GM18873 (cell line): Measurements from ENCODE around the gene ING2.
"Not testable (repeated sequence)": the region's sequence is repeated elsewhere in the genome, so short reads cannot be mapped to it uniquely, and the experiment has no call there.

Experiments
- ATAC-seq: cut with Tn5 transposase; IDR thresholded peaks from one replicate; pipeline ENCODE4 v1.9.1; 2021; ENCODE audit warnings: mild to moderate bottlenecking, moderate library complexity, moderate number of reproducible peaks; ENCODE audit not compliant: unreplicated experiment, low FRiP score

Gene ING2

GRCh38 chr4:183546376-183546775 lies 41.5 kb downstream of the ING2 start:
- no peak for ATAC-seq

GRCh38 chr4:183548306-183548705 lies 43.4 kb downstream of the ING2 start:
- no peak for ATAC-seq

DNA sequence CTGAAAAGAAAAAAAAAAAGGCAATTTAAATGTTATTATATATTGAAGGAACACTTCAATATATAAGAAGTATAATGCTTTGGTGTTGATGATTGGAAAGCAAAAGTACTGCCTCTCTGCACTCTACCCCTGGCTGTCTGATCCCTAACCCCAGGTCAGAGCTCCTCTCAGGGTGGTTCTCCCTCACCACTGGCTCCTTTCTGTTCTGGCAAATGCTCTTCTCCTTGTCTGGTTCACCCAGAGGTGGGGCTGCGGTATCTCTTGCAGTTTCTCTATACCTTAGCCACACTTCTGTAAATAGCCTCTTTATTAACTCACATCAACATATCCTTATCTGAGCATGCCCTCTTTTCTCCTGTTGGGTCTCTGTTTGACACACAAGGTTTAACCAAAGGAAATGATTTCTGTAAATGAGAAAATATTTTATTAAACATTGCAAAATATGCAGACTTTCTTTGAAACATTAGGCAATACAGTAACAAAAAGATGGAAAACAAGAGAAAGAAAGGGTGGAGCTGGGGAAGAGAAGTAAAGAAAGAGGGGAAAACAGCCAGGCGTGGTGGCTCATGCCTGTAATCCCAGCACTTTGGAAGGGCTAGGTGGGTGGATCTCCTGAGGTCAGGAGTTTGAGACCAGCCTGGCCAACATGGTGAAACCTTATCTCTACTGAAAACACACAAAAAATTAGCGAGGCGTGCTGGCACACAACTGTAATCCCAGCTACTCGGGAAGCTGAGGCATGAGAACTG lies 45.7 kb downstream of the ING2 start:
- ATAC-seq = no peak

- no peak for ATAC-seq
Observed at GRCh38 chr4:183552274-183553146, 47.7 kb downstream of the ING2 start.

DNA sequence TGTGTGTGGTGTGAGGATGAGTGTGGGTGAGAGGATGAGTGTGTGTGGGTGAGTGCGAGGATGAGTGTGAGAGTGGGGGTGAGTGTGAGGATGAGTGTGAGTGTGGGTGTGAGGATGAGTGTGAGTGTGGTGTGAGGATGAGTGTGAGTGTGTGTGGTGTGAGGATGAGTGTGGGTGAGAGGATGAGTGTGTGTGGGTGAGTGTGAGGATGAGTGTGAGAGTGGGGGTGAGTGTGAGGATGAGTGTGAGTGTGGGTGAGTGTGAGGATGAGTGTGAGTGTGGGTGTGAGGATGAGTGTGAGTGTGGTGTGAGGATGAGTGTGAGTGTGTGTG lies 48.3 kb downstream of the ING2 start:
- ATAC-seq = not testable (repeated sequence)

GRCh38 chr4:183553601-183554345 lies 48.9 kb downstream of the ING2 start:
- no peak for ATAC-seq

GRCh38 chr4:183554346-183554686 lies 49.5 kb downstream of the ING2 start:
- ATAC-seq = no peak

GRCh38 chr4:183554878-183555585 lies 50.2 kb downstream of the ING2 start:
- ATAC-seq = no peak

DNA sequence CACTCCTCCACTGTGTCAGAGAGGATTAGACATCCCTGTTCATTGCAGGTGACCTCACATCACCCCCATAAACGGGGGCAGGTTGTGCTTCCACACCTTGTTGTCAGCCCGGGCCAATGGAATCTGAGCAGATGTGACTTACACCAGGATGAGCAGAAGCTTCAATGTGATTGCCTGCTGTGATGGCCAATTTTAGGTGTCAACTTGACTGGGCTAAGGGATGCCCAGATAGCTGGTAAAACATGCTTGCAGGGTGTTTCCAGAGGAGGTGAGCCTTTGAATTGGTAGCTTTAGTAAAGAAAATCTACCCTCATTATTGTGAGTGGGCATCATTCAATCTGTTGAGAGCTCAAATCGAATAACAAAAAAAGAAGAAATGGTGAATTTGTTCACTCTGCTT lies 52.1 kb downstream of the ING2 start:
- ATAC-seq = no peak

GRCh38 chr4:183557611-183558010 lies 52.8 kb downstream of the ING2 start:
- no peak for ATAC-seq

- ATAC-seq = no peak
Observed at GRCh38 chr4:183558873-183559272, 54.0 kb downstream of the ING2 start.

DNA sequence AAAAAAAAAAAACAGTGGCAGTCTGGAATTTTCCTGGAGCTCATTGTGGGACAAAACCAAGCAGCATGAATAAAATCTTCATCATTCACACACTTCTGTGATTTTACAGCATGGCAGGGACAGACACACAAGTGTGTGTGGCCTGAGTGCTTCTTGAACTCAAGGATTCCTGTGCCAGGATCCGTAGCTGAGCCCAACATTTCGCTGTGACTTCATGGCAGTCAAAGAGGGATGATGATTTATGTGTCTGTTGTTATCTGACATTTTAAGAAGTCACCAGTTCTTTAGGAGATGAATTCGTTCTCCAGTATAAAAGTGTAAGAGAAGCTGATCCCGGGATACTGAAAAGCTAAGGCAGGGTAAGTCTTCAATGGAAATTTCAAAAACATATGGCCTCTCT lies 57.0 kb downstream of the ING2 start:
- ATAC-seq = no peak
